ENCODE data around the gene EBP. TPM values are rescaled to one million over a fixed set of nuclear protein-coding genes. Genes with fewer than 3 reads are reported as not detected.
A peak's percentile ranks its signal among the peaks of the same experiment; 100 is the strongest.
"Not testable (repeated sequence)": the region's sequence is repeated elsewhere in the genome, so short reads cannot be mapped to it uniquely, and the experiment has no call there.

EBP gene
- total RNA-seq, 1 donor from 2014 or later, result 60.0 TPM

DNA sequence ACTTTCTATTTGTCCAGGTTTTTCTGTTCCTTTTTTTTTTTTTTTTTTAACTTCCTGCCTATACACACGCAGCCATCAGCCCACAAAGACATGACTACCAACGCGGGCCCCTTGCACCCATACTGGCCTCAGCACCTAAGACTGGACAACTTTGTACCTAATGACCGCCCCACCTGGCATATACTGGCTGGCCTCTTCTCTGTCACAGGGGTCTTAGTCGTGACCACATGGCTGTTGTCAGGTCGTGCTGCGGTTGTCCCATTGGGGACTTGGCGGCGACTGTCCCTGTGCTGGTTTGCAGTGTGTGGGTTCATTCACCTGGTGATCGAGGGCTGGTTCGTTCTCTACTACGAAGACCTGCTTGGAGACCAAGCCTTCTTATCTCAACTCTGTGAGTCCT lies 2.1 kb downstream of the EBP start:
- DNase-seq (ENCODE audit: low spot score), result no peak

DNA sequence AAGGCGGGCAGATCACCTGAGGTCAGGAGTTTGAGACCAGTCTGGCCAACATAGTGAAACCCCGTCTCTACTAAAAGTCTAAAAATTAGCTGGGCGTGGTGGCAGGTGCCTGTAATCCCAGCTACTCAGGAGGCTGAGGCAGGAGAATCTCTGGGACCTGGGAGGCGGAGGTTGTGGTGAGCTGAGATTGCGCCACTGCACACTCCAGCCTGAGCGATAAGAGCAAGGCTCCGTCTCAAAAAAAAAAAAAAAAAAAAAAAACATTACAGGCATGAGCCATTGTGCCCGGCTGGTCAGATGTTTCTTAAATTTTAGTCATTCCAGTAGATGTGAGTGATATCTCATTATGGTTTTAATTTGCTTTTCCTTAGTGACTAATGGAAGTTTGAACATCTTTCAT lies 4.2 kb downstream of the EBP start:
- DNase-seq (ENCODE audit: low spot score), result not testable (repeated sequence)

DNA sequence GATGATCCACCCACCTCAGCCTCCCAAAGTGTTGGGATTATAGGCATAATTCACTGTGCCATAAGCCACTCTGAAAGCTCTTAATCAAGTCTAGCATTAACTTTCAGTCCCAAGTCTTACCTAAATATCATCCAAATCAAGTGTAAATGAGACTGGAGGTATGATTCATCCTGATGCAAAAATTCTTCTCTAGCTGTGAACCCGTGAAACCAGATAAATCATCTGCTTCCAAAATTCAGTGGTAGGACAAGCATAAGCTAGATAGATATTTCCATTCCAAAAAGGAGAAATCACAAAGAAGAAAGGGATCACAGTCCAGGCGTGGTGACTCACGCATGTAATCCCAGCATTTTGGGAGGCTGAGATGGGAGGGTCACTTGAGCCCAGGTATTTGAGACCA lies 9.1 kb downstream of the EBP start:
- DNase-seq (ENCODE audit: low spot score), result no peak

DNA sequence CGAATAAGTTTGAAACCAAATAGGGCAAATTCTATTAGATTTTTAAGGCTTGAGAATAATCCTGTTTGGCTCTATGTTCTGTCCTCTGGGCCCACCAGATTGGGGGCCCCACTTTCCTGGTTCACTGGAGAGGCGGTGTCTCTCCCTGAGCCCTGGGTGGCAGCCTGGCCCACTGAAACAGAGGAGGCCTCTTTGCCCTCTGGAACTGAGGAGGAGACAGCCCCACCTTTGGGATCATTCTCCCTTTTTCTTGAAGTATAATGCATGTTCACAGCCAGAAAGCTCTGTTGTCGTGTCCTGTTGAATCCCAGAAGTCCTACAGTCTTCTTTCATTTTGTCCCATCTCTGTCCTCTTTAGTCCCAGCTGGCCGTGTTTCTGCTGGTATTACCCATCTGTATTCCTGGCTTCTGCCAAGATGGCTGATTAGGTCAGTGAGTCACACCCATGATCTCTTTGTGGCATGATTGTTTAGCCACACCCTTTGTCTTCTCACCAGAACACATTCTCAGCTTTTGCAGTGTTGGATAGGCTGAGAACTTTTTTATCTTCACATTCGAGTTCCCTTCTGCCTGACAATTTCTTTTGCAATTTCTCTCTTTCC lies 9.9 kb downstream of the EBP start:
- no peak for DNase-seq (ENCODE audit: low spot score)

DNA sequence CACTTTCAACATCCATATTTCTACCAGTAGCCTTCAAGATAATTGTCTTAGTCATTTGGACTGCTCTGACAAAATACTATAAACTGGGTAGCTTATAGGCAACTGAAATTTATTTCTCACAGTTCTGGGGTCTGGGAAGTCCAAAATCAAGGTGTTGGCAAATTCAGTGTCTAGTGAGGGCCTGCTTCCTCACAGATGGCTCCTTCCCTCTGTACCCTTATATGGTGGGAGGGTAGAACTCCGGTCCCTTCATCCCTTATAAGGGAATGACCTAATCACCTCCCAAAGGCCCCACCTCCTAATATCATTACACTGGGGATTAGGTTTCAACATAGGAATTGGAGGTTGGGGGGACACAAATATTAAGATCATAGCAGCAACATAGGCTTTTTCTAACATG lies 10.6 kb downstream of the EBP start:
- no peak for DNase-seq (ENCODE audit: low spot score)

DNA sequence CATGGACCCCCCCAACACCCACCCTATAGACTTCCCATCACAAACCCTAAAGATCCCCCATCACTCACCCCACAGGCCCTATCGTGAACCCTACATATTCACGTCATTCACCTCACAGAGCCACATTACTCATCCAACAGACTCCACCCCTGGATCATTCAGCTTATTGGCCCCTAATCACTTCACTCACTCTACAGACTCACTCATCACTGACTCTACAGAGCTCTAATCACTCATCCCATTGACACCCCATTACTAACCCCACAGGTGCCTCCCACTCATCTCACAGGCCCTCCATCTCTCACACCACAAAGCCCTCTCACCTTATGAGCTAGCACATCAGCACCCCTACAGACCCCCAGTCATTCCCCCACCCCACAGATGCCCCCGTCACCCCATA lies 11.6 kb downstream of the EBP start:
- DNase-seq (ENCODE audit: low spot score), result no peak

DNA sequence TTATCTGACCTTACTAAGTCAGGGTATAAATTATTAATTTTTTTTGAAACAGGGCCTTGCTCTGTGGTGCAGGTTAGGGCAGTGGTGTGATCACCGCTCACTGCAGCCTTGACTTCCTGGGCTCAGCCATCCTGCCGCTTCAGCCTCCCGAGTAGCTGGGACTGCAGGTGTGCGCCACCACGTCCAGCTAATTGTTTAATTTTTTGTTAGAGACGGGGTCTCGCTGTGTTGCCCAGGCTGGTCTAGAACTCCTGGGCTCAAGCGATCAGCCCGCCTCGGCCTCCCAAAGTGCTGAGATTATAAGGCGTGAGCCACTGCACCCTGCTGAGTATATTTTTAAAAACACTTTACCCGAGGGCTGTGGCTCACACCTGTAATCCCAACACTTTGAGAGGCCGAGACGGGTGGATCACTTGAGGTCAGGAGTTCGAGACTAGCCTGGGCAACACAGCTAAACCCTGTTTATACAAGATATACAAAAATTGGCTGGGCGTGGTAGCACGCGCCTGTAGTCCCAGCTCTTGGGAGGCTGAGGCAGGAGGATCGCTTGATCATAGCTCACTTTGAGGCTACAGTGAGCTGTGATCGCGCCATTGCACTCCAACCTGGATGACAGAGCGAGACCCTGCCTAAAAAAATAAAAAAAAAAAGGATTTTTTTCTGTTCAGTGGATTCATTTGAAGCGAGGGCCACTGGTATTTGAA lies 17.2 kb downstream of the EBP start:
- no peak for DNase-seq (ENCODE audit: low spot score)

DNA sequence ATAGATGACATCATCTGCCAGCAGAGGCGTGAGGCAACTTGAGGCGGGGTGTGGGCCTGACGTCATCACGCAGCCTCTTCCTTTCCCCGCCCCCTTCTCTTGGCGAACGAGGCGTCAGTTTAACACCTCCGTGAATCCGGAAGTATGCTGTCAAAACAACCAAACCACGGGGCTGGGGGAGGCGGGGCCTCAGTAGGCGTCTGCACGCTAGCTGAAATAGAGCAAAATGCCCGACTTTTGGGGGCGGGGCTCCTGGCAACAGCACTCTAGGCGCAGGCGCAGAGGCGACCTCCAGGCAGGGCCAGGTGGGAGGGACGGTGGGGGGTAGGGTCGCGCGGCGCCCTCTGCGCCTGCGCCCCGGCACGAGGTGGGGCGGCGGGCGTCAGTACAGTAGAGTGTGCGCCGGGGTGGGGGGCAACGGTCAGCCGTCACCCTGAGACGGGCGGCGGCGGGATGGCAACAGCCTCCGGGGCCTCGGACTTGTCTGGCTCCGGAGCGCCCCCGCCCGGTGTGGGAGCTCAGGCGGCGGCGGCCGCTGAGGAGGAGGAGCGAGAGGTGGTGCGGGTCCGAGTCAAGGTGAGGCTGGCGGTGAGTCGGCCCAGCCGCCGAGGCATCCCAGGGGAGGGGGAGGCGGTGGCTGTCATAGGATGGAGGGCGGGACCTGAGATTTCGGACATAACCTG lies 17.9 kb downstream of the EBP start, which contains the start of gene TBC1D25:
TSS of gene TBC1D25 (plus strand) at position 370 of the 683 bp plus-strand sequence. CDS start at position 454, 84 bp downstream.
- DNase-seq (ENCODE audit: low spot score), result peak; percentile 97

DNA sequence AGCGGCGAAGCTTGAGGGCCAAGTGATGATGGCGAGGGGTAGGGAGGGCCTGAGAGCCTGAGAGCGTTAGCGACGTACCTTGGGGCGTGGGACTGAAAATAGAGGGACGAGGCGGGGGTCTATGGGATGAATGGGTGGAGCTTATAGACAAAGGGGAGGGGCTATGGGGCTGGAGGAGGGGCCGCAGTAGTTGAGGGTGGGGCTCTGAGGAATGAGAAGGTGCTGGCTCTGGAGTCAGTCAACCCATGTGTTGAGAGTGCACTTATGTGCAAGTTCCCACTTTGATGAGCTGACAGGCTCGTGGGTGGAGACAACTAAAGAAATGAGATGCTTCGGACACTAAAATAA lies 18.4 kb downstream of the EBP start:
- DNase-seq (ENCODE audit: low spot score), result no peak

DNA sequence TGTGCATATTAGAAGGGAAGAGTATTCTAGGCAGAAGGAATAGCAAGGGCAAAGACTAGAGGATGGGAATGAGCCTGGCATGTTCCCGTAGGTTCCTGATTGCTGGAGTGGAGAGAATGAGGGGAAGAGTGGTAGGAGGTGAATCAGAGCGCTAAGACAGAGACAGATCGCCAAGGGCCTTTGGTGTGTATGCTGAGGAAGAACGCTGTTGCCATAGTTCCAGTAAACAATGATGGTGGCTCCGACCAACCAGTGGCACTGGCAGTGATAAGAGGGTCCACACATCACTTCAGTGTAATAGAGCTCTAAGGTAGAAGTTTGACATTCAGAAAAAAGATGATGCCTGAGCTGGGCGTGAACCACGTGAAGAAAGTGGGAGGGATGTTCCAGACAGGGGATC lies 18.9 kb downstream of the EBP start:
- DNase-seq (ENCODE audit: low spot score), result no peak

DNA sequence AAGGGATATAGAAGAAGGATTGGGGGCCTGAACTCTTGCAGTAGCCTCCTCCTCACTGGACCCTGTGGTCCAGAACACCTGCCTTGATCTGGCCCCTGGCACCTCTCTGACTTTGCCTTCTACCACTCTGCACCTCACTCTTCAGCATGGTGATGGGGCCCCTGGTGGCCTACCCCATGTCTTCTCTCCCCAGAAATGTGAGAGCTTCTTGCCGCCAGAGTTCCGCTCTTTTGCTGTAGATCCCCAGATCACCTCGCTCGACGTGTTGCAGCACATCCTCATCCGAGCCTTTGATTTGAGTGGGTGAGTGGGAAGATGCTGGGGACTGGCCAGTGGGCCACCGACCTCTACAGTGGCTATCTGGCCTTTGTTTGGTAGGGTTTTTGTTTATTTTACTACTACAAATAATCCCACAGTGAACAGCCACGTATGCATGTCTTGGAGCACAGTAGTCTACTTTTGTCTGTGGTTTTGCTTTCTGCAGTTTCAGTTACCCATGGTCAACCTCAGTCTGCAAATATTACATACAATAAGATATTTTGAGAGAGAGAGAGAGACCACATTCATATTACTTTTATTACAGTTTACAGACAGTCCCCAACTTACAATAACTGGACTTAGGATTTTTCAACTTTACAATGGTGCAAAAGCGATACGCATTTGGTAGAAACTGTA lies 19.7 kb downstream of the EBP start:
- no peak for DNase-seq (ENCODE audit: low spot score)

DNA sequence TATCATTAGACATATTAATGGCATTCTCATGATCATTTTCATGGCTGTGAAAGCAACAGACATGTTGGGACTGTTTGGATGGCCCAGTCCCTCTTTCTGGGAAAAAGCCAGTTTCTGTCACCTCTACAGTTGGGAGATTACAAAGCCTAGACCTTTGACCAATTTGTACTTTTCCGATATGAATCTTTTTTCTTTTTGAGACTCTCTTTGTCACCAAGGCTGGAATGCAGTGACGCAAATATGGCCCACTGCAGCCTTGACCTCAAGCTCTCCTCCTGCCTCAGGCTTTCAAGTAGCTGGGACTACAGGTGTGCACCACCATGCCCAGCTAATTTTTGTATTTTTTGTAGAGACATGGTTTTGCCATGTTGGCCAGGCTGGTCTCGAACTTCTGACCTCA lies 27.3 kb downstream of the EBP start:
- no peak for DNase-seq (ENCODE audit: low spot score)

DNA sequence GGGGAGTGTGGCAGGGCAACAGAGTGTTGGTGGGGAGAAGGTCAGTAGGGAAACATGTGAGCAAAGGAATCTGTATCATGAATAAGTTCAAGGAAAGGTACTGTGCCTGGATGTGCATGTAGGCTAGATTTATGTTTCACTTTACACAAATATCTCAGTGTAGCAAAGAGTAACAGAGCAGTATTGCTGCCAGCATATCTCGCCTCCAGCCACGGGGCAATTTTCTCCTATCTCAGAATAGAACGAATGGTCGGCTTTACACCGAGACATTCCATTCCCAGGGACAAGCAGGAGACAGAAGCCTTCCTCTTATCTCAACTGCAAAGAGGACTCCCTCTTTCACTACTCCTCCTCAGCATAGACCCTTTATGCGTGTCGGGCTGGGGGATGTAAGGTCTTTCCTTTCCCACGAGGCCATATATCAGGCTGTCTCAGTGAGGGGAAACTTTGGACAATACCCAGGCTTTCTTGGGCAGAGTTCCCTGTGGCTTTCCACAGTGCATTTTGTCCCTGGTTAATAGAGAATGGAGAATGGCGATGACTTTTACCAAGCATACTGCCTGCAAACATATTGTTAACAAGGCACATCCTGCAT lies 34.2 kb downstream of the EBP start:
- DNase-seq (ENCODE audit: low spot score), result not testable (repeated sequence)

DNA sequence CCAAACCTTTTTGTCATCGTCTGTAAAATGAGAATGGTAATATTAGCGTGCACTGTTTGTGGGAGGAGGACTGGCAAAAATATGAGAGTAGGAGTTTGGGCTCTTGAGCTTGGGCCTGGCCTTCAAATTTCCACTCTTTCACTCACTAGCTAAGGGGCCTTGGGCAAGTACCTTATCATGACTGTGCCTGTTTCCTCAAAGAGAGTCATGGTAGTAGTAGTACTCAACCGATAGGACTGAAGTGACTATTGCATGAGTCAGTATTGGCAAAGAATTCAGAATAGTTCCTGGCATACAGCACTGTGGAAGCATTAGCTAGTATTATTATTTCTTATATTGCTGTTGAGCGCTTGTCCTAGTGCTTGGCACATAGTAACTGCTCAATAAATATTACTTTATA lies 36.7 kb downstream of the EBP start:
- no peak for DNase-seq (ENCODE audit: low spot score)

DNA sequence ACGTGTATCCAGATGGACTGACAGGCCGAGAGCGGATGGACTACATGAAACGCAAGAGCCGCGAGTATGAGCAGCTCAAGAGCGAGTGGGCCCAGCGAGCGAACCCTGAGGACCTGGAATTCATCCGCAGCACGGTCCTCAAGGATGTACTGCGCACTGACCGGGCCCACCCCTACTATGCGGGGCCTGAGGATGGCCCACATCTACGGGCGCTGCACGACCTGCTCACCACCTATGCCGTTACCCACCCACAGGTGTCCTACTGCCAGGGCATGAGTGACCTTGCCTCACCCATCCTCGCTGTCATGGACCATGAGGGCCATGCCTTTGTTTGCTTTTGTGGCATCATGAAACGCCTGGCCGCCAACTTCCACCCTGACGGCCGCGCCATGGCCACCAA lies 38.0 kb downstream of the EBP start:
- no peak for DNase-seq (ENCODE audit: low spot score)

DNA sequence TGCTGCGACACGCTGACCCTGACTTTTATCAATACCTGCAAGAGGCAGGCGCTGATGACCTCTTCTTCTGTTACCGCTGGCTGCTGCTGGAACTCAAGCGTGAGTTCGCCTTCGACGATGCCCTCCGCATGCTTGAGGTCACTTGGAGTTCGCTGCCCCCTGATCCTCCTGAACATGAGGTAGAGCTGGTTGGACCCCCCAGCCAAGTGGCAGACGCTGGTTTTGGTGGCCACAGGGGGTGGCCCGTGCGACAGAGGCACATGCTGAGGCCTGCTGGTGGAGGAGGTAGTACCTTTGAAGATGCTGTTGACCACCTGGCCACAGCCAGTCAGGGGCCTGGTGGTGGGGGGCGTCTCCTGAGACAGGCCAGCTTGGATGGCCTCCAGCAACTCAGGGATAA lies 38.4 kb downstream of the EBP start:
- DNase-seq (ENCODE audit: low spot score), result no peak

DNA sequence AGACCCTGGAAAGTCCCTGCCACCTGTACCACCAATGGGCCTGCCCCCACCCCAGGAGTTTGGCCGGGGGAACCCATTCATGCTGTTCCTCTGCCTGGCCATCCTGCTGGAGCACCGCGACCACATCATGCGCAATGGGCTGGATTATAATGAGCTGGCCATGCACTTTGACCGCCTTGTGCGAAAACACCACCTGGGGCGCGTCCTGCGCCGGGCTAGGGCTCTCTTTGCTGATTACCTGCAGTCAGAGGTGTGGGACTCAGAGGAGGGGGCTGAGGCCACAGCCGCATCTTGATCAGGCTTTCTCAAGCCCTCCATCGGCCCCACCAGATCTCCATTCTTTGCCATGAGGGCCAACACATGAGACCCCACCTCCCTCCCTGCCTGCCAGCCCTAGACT lies 39.1 kb downstream of the EBP start:
- no peak for DNase-seq (ENCODE audit: low spot score)

DNA sequence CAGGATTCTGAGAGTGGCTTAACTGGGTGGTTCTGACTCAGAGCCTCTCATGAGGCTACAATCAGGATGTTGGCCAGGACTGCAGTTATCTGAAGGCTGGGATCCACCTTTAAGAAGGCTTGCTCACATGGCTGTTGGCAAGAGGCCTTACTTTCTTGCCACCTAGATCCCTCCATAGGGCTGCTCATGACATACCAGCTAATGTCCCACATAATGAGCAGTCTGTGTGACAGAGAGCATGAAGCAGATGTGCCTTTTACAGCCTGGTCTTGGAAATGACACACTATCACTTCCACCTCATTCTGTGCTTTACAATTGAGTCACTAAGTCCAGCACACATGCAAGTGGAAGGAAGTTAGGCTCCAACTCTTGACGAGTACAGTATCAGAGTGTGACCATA lies 48.4 kb downstream of the EBP start:
- DNase-seq (ENCODE audit: low spot score), result no peak

DNA sequence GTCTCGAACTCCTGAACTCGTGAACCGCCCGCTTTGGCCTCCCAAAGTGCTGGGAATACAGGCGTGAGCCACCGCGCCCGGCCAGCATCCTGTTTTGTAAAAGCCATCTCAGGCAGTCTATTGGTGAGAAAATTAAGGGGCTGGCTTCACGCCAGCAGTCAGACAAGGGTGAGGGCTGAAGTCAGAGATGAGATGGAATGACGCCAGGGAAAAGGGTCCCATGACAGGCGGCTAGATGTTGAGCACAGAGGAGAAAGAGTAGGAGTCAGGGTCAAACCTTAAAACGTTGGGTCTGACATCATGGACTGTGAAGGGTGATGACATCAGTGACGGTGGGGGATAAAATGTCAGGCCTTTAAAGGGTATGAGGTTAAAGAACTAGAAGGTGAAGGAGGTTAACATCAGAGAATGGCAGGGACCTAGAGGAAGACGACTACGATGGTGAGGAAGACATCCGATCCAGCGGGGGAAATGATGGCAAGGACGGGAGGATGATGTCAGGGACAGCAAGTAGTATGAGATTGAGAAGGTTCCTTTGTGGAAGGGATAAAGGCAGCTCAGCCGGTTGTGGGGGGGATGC lies 52.2 kb downstream of the EBP start:
- DNase-seq (ENCODE audit: low spot score), result peak; percentile 54

DNA sequence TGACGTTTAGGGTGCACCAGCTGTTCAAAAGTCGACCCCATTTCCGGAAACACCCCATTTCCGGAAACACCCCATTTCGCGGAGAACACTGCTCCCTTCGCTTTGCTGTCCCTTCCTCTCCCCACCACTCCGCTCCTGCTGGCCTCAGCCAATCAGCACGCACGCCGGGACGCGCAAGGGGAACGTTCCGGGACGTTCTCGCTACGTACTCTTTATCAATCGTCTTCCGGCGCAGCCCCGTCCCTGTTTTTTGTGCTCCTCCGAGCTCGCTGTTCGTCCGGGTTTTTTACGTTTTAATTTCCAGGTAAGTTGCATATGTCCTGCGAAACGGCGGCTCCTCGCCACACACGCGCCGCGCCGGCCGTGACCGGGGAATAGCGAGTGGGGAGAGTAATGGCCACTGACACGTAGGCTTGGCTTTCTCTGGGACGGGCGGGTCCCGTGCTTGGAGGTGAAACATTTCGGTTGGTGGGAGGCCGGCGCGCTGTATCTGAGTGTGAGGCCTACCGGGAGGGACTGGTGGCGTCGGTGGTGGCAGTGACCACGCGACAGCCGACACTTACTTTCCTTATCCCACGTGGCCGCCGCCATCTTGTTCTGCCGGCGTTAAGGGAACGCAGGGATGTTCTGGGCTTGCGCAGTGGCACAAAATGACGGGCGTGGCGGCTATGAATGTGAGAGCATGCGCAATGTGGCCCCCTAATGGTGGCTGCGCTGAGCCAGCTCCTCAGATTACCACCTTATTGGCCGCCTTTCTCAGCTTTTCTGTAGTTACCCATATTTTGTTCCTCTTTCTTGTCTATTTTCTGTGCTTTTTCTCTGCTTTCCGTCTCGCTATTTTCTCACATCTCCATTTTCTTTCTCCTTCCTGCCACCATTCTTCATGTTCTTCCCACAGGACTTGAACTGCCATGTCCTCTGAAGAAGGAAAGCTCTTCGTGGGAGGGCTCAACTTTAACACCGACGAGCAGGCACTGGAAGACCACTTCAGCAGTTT lies 53.0 kb downstream of the EBP start, which contains the start of gene RBM3:
TSS of gene RBM3 (plus strand) at position 215 of the 997 bp plus-strand sequence. CDS start at position 912, 697 bp downstream.
- DNase-seq (ENCODE audit: low spot score), result peak; percentile 95

DNA sequence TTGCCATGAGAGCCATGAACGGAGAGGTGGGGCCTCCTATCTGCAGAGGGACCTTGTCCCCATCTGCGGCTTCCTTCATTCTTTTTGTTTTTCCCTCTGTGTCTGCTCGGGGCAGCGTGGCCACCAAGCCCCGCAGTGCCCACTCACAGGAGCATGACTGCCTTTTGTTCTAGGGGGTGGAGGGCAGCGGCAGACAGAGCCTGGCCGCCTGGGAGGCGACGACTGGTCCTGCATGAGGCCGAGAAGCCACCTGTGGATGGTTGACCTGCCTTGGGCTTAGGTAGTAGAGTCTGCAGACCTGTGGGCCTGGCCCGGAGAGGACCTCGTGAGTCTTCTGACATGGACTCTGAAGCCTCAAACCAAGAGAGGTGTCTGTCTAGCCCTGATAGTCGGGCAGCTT lies 54.0 kb downstream of the EBP start:
- DNase-seq (ENCODE audit: low spot score), result no peak
